Endothelial cell of umbilical vein (primary cell): ENCODE results near the gene COPS9. TPM values are rescaled to one million over a fixed set of nuclear protein-coding genes. Genes with fewer than 3 reads are reported as not detected.

ENCODE experiments used
- BruUV-seq: library from RNA; stranded (reverse); fragments of 400-500 nt; replicated peaks from 2 replicates; lab custom pipeline; 2021; lab: Mats Ljungman, UMichigan
- CTCF ChIA-PET: fragments of 300-600, 350-600 bp; sonication (Branson Sonifier 250); formaldehyde crosslinking; loops from one replicate; lab custom pipeline; 2021; ENCODE audit warnings: antibody characterized with exemption, inconsistent platforms; lab: Charles Lee
- POLR2A ChIA-PET: fragments of 300-600, 350-600 bp; sonication (Branson Sonifier 250); formaldehyde crosslinking; loops from one replicate; lab custom pipeline; 2021; ENCODE audit warnings: antibody characterized with exemption, inconsistent platforms; lab: Charles Lee
- DNase-seq: peaks from one replicate; pipeline ENCODE4 v3.0.0-alpha.2; 2011; ENCODE audit warnings: low read depth, low spot score
- FAIRE-seq: peaks from 2 replicates; lab custom pipeline; 2011; peaks lifted over from hg19 to GRCh38; lab: Jason Lieb, UNC
- H2AFZ ChIP-seq: 2 replicates; pipeline ENCODE4 v1.6.0; 2012; ENCODE audit warnings: low read depth, low read length, control low read depth, inconsistent platforms
- H3K27ac ChIP-seq: 2 replicates; pipeline ENCODE4 v1.5.1; 2011; ENCODE audit warnings: low read depth, mild to moderate bottlenecking, control low read depth, low read length, moderate library complexity; ENCODE audit not compliant: insufficient read depth
- H3K27me3 ChIP-seq, 2 experiments: 2 replicates each; pipeline versions ENCODE4 v1.6.0 to v1.6.1; 2011; ENCODE audit warnings: low read length in 2 of 2, mixed read lengths in 1 of 2; ENCODE audit not compliant: control insufficient read depth in 2 of 2, insufficient read depth in 2 of 2
- H3K36me3 ChIP-seq, 2 experiments: 2 replicates in 1 of 2; 3 replicates in 1 of 2; pipeline ENCODE4 v1.5.1; 2011; ENCODE audit warnings: low read length in 2 of 2, mild to moderate bottlenecking in 1 of 2, moderate library complexity in 1 of 2; ENCODE audit not compliant: control insufficient read depth in 2 of 2, insufficient read depth in 2 of 2; ENCODE audit errors: extremely low read depth in 1 of 2
- H3K4me1 ChIP-seq: 3 replicates; pipeline ENCODE4 v1.5.1; 2011; ENCODE audit warnings: mild to moderate bottlenecking, low read length; ENCODE audit not compliant: control insufficient read depth, insufficient read depth; ENCODE audit errors: extremely low read depth
- H3K4me2 ChIP-seq: 2 replicates; pipeline ENCODE4 v1.6.1; 2011; ENCODE audit warnings: low read length, control low read depth, mixed read lengths; ENCODE audit not compliant: insufficient read depth
- H3K4me3 ChIP-seq, 3 experiments: fragments of 200-600 bp in 1 of 3; sonication (generic), shearing (Covaris generic) in 1 of 3; replicated peaks in 1 of 3; 2 replicates each; pipeline ENCODE4 v1.5.1; 2011 to 2016; ENCODE audit warnings: control low read depth in 3 of 3, low read length in 3 of 3, mild to moderate bottlenecking in 2 of 3, inconsistent platforms in 1 of 3, low read depth in 1 of 3, moderate library complexity in 1 of 3; ENCODE audit not compliant: insufficient read depth in 1 of 3
- H3K79me2 ChIP-seq: 2 replicates; pipeline ENCODE4 v1.6.0; 2012; ENCODE audit warnings: low read length, inconsistent platforms; ENCODE audit not compliant: control insufficient read depth, insufficient read depth
- H3K9ac ChIP-seq: replicated peaks from 2 replicates; pipeline ENCODE3; 2011; ENCODE audit warnings: low read length, control low read depth; ENCODE audit not compliant: insufficient read depth; ENCODE audit errors: extremely low read depth
- H3K9me1 ChIP-seq: replicated peaks from 3 replicates; pipeline ENCODE4 v1.6.0; 2011; ENCODE audit warnings: mild to moderate bottlenecking, low read length; ENCODE audit not compliant: control insufficient read depth, insufficient read depth; ENCODE audit errors: extremely low read depth
- H3K9me3 ChIP-seq: replicated peaks from 2 replicates; pipeline ENCODE4 v1.5.1; 2012; ENCODE audit warnings: low read length, inconsistent platforms; ENCODE audit not compliant: control insufficient read depth, insufficient read depth
- H4K20me1 ChIP-seq: replicated peaks from 2 replicates; pipeline ENCODE3; 2011; ENCODE audit warnings: mild to moderate bottlenecking, low read length; ENCODE audit not compliant: control insufficient read depth, insufficient read depth; ENCODE audit errors: extremely low read depth
- EZH2 ChIP-seq: IDR thresholded peaks from 2 replicates; pipeline ENCODE4 v1.6.1; 2012; ENCODE audit warnings: borderline replicate concordance, low read depth, mild to moderate bottlenecking, moderate library complexity, low read length, inconsistent platforms; ENCODE audit not compliant: severe bottlenecking
- FOS ChIP-seq: IDR thresholded peaks from 2 replicates; pipeline ENCODE4 v1.6.1; 2011; ENCODE audit warnings: mild to moderate bottlenecking, low read length, moderate library complexity, borderline replicate concordance; ENCODE audit not compliant: insufficient read depth
- GATA2 ChIP-seq: IDR thresholded peaks from 2 replicates; pipeline ENCODE4 v1.7.0; 2011; ENCODE audit warnings: low read depth, mild to moderate bottlenecking, moderate library complexity, mixed read lengths, low read length; ENCODE audit not compliant: insufficient read length, insufficient read depth
- JUN ChIP-seq: IDR thresholded peaks from 2 replicates; pipeline ENCODE4 v1.6.1; 2011; ENCODE audit warnings: borderline replicate concordance, low read depth; ENCODE audit not compliant: insufficient read length, insufficient read depth
- MAX ChIP-seq: IDR thresholded peaks from 2 replicates; pipeline ENCODE4 v1.6.1; 2011; ENCODE audit not compliant: insufficient read depth, insufficient read length
- MYC ChIP-seq: IDR thresholded peaks from one replicate; pipeline ENCODE4 v1.6.1; 2011; ENCODE audit warnings: mild to moderate bottlenecking, low read depth, low read length
- POLR2A ChIP-seq: IDR thresholded peaks from 2 replicates; pipeline ENCODE4 v1.6.1; 2012; ENCODE audit warnings: low read depth, mild to moderate bottlenecking, control low read depth, low read length
- POLR2AphosphoS5 ChIP-seq: IDR thresholded peaks from 2 replicates; pipeline ENCODE4 v1.6.1; 2012; ENCODE audit warnings: low read depth, mild to moderate bottlenecking, control low read depth, low read length, moderate library complexity; ENCODE audit not compliant: insufficient read depth
- dilution Hi-C: fragments of 300-500 bp; cut with MboI; formaldehyde crosslinking; loops from one replicate; pipeline ENCODE4 v1.15.0; 2019; ENCODE audit warnings: low sequenced_read_pairs; ENCODE audit not compliant: extremely low pct_ligation_motif_present
- intact Hi-C: fragments of 100-400 bp; cut with micrococcal nuclease; formaldehyde crosslinking; loops from one replicate; pipeline ENCODE4 v1.10.0; 2022
- polyA plus RNA-seq, 4 experiments: library from polyadenylated mRNA; depleted of rRNA in 3 of 4; stranded (reverse) in 3 of 4; unstranded in 1 of 4; fragments of >200 nt; gene quantifications; 2 replicates each; pipeline versions ENCODE4 v1.2.1 to v1.2.3, GENCODE V29; 2011 to 2012; ENCODE audit warnings: missing spikeins in 1 of 4
- total RNA-seq: library from RNA; stranded (reverse); gene quantifications from 2 replicates; pipeline ENCODE4 v1.2.3, GENCODE V29; 2021
- TF ChIP-seq, protein P1 (sequence below), 2 donors: IDR thresholded peaks; 1 replicate in 1 of 2; 2 replicates in 1 of 2; pipeline ENCODE4 v1.5.1; 2011; ENCODE audit warnings: low read length in 2 of 2, mild to moderate bottlenecking in 2 of 2, moderate library complexity in 2 of 2, control low read depth in 1 of 2, inconsistent platforms in 1 of 2, low read depth in 1 of 2; ENCODE audit not compliant: insufficient read depth in 1 of 2; ENCODE audit errors: extremely low read depth in 1 of 2

COPS9 gene
- total and polyA plus RNA-seq, 2 donors (not counting 3 experiments of a cell fraction or from before 2014, with no cell fraction given): 196 to 361 TPM

DNA sequence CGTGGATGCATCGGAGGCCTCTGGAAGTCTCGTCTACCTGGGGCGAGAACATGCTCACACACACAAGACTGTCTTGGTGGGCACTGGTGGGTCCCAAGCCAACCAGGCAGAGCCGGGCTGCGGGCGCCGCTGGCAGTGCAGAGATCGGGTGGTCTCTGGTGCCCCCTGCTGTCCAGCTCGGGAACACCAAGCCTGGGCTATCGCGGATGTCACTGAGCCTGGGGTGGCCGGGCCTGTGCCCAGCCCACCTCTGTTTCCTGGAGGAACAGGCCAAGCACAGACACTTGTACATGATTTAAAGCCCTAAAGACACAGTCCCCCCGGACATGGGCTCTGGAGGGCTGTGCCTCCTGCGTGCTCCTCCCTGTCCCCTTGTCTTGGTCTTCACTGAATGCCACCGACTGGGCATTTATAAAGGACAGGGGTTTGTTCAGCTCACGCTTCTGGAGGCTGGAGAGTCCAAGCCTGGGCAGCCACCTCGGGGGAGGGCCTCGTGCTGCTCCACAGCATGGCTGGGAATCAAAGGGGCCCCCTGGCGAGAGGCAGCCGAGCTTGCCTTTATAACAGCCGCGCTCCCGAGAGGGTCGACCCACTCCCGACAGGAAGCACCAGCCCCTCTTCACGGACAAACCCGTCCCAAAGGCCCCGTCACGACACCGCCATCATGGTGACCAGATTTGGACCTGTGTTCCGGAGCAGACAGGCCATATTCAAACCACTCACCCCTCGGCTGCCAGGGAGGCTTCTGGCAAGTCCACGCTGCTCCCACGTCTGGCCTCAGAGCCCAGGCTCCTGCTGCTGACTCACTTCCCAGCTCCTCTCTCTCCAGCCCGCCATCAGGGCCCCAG is 7.9 kb upstream of the COPS9 start:
- H3K27me3 ChIP-seq: no peaks in the 10 kb centered on the region
- CTCF ChIA-PET: interaction anchor here (0.5 to 5.7 kb wide), 15 partner anchors 9 to 1786 kb away, joined by 3 to 199 read pairs (median 4); no protein-coding TSS in a partner anchor
- no peak overlapping the region for H3K4me3 ChIP-seq
- no peaks in the 10 kb centered on the region for H3K79me2 ChIP-seq
- H2AFZ ChIP-seq: peak overlapping the region; percentile 17
- H3K9me3 ChIP-seq: no peaks in the 10 kb centered on the region
- BruUV-seq: no TSS peak
- no peak overlapping the region for H3K4me2 ChIP-seq
- no peaks in the 10 kb centered on the region for H4K20me1 ChIP-seq
- TF ChIP-seq, protein P1, sequence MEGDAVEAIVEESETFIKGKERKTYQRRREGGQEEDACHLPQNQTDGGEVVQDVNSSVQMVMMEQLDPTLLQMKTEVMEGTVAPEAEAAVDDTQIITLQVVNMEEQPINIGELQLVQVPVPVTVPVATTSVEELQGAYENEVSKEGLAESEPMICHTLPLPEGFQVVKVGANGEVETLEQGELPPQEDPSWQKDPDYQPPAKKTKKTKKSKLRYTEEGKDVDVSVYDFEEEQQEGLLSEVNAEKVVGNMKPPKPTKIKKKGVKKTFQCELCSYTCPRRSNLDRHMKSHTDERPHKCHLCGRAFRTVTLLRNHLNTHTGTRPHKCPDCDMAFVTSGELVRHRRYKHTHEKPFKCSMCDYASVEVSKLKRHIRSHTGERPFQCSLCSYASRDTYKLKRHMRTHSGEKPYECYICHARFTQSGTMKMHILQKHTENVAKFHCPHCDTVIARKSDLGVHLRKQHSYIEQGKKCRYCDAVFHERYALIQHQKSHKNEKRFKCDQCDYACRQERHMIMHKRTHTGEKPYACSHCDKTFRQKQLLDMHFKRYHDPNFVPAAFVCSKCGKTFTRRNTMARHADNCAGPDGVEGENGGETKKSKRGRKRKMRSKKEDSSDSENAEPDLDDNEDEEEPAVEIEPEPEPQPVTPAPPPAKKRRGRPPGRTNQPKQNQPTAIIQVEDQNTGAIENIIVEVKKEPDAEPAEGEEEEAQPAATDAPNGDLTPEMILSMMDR (IDR thresholded peaks at IDR 0.05; ENCODE audit: extremely low read depth in 1 of 2, insufficient read depth in 1 of 2, low read depth in 1 of 2, low read length in 2 of 2): peak; percentile 84 to 98
- TF ChIP-seq FOS: no peak
- FAIRE-seq (peak; percentile 89), DNase-seq (peak; percentile 49)
- POLR2A ChIA-PET: interaction anchor here (0.9 kb wide), 1 partner anchor 82 kb away, joined by 3 read pairs; no protein-coding TSS in a partner anchor
- intact Hi-C loops: loop anchor here (1.0 to 10.0 kb wide), 4 partner anchors 83 to 1109 kb away; no protein-coding TSS in a partner anchor
- no peaks in the 10 kb centered on the region for H3K9me1 ChIP-seq
- H3K4me1 ChIP-seq: no peaks in the 10 kb centered on the region
- no peak overlapping the region for H3K27ac ChIP-seq
- no peaks in the 10 kb centered on the region for H3K36me3 ChIP-seq
- dilution Hi-C loops: no loop called here
- no peak overlapping the region for H3K9ac ChIP-seq

GRCh38 chr2:240143276-240143675 is 7.2 kb upstream of the COPS9 start:
- H3K4me1 ChIP-seq: no peaks in the 10 kb centered on the region
- ChIA-PET CTCF (interaction anchor here (1.0 to 5.7 kb wide), 12 partner anchors 8 to 1630 kb away, joined by 3 to 199 read pairs (median 4); no protein-coding TSS in a partner anchor), POLR2A (no interaction called here)
- H3K9me1 ChIP-seq: no peaks in the 10 kb centered on the region
- dilution Hi-C loops (no loop called here), intact Hi-C loops (loop anchor here (1.0 to 10.0 kb wide), 4 partner anchors 82 to 1108 kb away; no protein-coding TSS in a partner anchor)
- no peak overlapping the region for H2AFZ ChIP-seq
- FAIRE-seq (no peak), DNase-seq (no peak)
- H4K20me1 ChIP-seq: no peaks in the 10 kb centered on the region
- H3K9ac ChIP-seq: no peak overlapping the region
- no peaks in the 10 kb centered on the region for H3K27me3 ChIP-seq
- no peak overlapping the region for H3K4me3 ChIP-seq
- no peaks in the 10 kb centered on the region for H3K79me2 ChIP-seq
- no peak overlapping the region for H3K4me2 ChIP-seq
- BruUV-seq: no TSS peak
- H3K36me3 ChIP-seq: no peaks in the 10 kb centered on the region
- H3K9me3 ChIP-seq: no peaks in the 10 kb centered on the region
- no peak overlapping the region for H3K27ac ChIP-seq
- TF ChIP-seq EZH2: no peak
- no peak for TF ChIP-seq FOS
- TF ChIP-seq POLR2A: no peak
- TF ChIP-seq GATA2: no peak
- TF ChIP-seq JUN: no peak
- no peak for TF ChIP-seq POLR2AphosphoS5
- TF ChIP-seq MYC: no peak
- TF ChIP-seq MAX: no peak
- TF ChIP-seq, protein P1 (IDR thresholded peaks at IDR 0.05; ENCODE audit: extremely low read depth in 1 of 2, insufficient read depth in 1 of 2, low read depth in 1 of 2, low read length in 2 of 2): no peak
